ENCODE data around the gene RHOG. TPM values are rescaled to one million over a fixed set of nuclear protein-coding genes. Genes with fewer than 3 reads are reported as not detected.

Gene RHOG
- total RNA-seq, 1 donor from 2014 or later: 43.8 TPM

DNA sequence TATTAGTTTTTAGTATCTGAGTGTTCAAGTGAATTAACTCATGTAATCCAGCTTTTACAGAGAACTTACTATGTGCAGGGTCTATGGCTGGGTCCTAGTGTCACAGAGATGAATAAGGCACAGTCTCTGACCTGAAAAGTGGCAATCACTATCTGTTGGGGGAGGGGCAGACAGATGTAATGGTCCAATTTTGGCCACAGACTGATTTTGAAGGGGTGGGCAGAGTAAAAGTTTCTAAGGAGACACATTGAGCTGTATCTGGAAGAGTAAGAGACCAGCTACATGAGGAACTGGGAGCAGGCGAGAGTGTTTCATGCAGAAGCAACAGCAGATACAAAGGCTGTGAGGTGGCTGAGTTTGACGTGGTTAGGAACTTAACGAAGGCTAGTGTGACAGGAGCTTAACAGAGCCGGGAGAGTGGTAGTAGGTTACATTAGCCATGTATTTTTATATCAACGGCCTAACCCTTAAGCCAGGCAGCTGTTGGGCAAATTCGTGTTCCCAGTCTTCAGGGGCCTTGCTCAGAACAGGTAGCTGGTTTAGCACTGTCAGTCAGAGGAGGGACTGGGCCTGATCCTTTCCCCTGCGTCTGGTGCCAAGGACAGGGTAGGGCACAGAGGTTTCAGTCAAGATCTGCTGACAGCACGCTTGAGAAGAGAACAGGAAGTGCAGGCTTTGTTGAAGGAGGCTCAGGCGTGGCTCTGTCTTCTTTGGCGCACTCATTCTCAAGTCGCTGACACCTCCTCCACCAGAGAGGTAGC, 13.3 kb upstream of the RHOG start:
- H3K4me3 ChIP-seq (ENCODE audit: low read depth, low read length): no peak overlapping the region
- TF ChIP-seq, protein P1, sequence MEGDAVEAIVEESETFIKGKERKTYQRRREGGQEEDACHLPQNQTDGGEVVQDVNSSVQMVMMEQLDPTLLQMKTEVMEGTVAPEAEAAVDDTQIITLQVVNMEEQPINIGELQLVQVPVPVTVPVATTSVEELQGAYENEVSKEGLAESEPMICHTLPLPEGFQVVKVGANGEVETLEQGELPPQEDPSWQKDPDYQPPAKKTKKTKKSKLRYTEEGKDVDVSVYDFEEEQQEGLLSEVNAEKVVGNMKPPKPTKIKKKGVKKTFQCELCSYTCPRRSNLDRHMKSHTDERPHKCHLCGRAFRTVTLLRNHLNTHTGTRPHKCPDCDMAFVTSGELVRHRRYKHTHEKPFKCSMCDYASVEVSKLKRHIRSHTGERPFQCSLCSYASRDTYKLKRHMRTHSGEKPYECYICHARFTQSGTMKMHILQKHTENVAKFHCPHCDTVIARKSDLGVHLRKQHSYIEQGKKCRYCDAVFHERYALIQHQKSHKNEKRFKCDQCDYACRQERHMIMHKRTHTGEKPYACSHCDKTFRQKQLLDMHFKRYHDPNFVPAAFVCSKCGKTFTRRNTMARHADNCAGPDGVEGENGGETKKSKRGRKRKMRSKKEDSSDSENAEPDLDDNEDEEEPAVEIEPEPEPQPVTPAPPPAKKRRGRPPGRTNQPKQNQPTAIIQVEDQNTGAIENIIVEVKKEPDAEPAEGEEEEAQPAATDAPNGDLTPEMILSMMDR (conservative IDR thresholded peaks at IDR 0.05; ENCODE audit: low read depth, low read length): no peak
- no peak for DNase-seq (ENCODE audit: low read depth)

DNA sequence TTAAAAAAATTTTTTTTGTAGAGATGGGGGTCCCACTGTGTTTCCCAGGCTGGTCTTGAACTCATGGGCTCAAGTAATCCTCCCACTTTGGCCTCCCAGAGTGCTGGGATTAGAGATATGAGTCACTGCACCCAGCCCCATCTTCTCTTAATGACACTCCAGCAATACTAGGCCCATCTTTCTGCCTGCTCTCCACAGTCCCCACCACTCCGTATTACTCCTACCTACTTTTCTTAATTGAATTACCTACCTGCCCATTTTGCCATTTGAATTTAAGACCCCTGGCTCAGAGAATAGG, 12.7 kb upstream of the RHOG start:
- DNase-seq (ENCODE audit: low read depth): no peak
- no peak overlapping the region for H3K4me3 ChIP-seq (ENCODE audit: low read depth, low read length)
- TF ChIP-seq, protein P1 (conservative IDR thresholded peaks at IDR 0.05; ENCODE audit: low read depth, low read length): no peak

DNA sequence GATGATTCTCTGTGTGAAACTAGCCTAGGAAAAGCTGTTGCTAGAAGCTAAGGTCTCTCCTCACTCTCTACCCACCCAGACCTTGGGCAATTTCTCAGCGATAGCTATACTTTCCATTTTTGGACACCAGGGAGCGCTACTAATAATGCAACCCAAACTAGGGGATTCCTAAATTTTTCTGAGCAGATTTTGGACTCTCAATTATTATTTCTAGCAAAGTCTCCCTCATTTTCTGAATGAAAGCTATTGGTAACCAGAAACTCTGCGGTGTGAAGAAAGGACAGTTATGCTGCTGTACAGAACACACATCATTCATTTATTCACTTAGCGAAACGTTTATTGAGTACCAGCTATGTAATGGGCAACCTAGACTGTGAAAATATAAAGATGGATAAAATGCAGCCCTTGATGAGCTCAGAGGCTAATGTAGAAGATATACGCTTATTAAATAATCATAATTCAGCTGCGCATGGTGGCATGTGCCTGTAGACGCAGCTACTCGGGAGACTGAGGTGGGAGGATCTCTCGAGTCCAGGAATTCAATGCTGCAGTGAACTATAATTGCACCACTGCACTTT, 8.6 kb upstream of the RHOG start:
- no peak overlapping the region for H3K4me3 ChIP-seq (ENCODE audit: low read depth, low read length)
- DNase-seq (ENCODE audit: low read depth): no peak
- TF ChIP-seq, protein P1 (conservative IDR thresholded peaks at IDR 0.05; ENCODE audit: low read depth, low read length): peak; percentile 78

DNA sequence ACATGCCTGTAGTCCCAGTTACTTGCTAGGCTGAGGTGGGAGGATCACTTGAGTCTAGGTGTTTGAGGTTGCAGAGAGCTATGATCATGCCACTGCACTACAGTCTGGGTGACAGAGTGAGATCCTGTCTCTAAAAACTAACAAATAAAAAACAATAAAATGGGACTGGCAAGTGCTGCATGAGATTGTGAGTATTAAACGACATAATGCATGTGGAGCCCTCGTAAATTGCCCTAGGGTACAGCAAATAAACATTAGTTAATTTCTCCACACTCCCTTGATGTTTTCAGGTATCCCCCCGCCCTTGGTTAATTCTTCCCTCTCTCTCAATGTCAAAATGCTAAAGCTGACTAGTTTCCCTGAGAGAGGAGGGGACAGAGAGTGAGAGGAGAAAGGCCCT, 4.9 kb upstream of the RHOG start:
- DNase-seq (ENCODE audit: low read depth): no peak
- H3K4me3 ChIP-seq (ENCODE audit: low read depth, low read length): no peak overlapping the region
- TF ChIP-seq, protein P1 (conservative IDR thresholded peaks at IDR 0.05; ENCODE audit: low read depth, low read length): no peak

DNA sequence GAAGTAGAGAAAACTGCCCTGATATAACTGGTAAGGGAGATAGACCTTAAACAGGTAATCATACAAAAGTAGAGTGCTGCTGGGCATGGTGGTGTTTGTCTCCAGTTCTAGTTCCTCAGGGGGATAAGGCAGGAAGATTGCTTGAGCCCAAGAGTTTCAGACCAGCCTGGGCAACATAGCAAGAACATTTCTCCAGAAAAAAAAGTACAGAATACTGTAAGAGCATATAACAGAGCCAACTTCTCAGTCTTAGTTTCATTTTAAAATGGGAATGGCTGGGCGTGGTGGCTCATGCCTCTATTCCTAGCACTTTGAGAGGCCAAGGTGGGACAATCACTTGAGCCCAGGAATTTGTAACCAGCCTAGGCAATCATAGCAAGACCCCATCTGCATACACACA, 4.5 kb upstream of the RHOG start:
- no peak overlapping the region for H3K4me3 ChIP-seq (ENCODE audit: low read depth, low read length)
- DNase-seq (ENCODE audit: low read depth): no peak
- TF ChIP-seq, protein P1 (conservative IDR thresholded peaks at IDR 0.05; ENCODE audit: low read depth, low read length): no peak

DNA sequence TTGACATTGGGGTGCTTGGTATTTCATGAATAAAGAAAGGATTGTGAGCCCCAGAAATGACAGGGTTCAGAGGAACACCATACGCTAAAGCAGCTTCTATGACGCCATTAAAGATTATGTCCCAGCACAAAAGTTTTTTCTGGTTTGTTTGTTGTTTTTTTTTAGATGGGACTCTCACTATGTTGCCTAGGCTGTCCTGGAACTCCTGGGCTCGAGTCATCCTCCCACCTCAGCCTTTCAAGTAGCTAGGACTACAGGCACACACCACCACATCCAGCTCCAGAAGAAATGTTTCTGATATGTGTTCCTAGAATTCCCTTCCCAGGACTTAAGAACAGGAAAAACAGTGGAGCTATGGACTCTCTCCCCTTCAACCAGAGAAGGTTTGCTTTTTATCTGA, 2.6 kb upstream of the RHOG start:
- TF ChIP-seq, protein P1 (conservative IDR thresholded peaks at IDR 0.05; ENCODE audit: low read depth, low read length): no peak
- DNase-seq (ENCODE audit: low read depth): no peak
- H3K4me3 ChIP-seq (ENCODE audit: low read depth, low read length): no peak overlapping the region
